Bronchial epithelial cell (primary cell): ENCODE measurements around the gene KIF21B. TPM values are rescaled to one million over a fixed set of nuclear protein-coding genes. Genes with fewer than 3 reads are reported as not detected.

Experiments
- DNase-seq: peaks from one replicate; pipeline ENCODE4 v3.0.0-alpha.2; 2010; ENCODE audit warnings: low read depth
- FAIRE-seq: peaks from 2 replicates; lab custom pipeline; 2011; peaks lifted over from hg19 to GRCh38; lab: Jason Lieb, UNC
- H3K27me3 ChIP-seq: 2 replicates; pipeline ENCODE4 v1.5.1; 2011; ENCODE audit warnings: low read length; ENCODE audit not compliant: control insufficient read depth, insufficient read depth
- H3K36me3 ChIP-seq: 2 replicates; pipeline ENCODE4 v1.5.1; 2011; ENCODE audit warnings: low read length; ENCODE audit not compliant: control insufficient read depth, insufficient read depth
- H3K4me3 ChIP-seq: 2 replicates; pipeline ENCODE4 v1.5.1; 2011; ENCODE audit warnings: mild to moderate bottlenecking, low read depth, low read length, control low read depth
- CTCF ChIP-seq: IDR thresholded peaks from 2 replicates; pipeline ENCODE4 v1.5.1; 2011; ENCODE audit warnings: mild to moderate bottlenecking, moderate library complexity, low read length, control low read depth, inconsistent platforms; ENCODE audit not compliant: insufficient read depth, severe bottlenecking
- total RNA-seq: library from RNA; depleted of rRNA; stranded (reverse); fragments of >200 nt; gene quantifications from 2 replicates; pipeline ENCODE4 v1.2.1, GENCODE V29; 2014

The KIF21B gene
- total RNA-seq, 1 donor from 2014 or later: 4.2 TPM

- FAIRE-seq (no peak), DNase-seq (no peak)
- no peaks in the 10 kb centered on the region for H3K36me3 ChIP-seq
- no peak for TF ChIP-seq CTCF
- no peak overlapping the region for H3K4me3 ChIP-seq
- no peaks in the 10 kb centered on the region for H3K27me3 ChIP-seq
Observed at GRCh38 chr1:200921571-200922110, 101.9 kb downstream of the KIF21B start.

Other genes with a start within 250 kb of the KIF21B start
- not detected in 2 replicates for gene GPR25, start 150.7 kb downstream of the KIF21B start, total RNA-seq
- 28.7 and 39.7 TPM in 2 replicates for gene INAVA, start 128.8 kb downstream of the KIF21B start, total RNA-seq
- gene CACNA1S, start 88.7 kb upstream of the KIF21B start, total RNA-seq: not detected in 2 replicates
- gene ASCL5, start 103.5 kb upstream of the KIF21B start, total RNA-seq: under 0.01 and 0.13 TPM in 2 replicates
- 66.9 and 104 TPM in 2 replicates for gene TMEM9, start 130.8 kb upstream of the KIF21B start, total RNA-seq
- under 0.01 and 0.26 TPM in 2 replicates for gene IGFN1, start 167.1 kb upstream of the KIF21B start, total RNA-seq